GM23248 (cell line): Measurements from ENCODE around the gene AKAP13. TPM values are rescaled to one million over a fixed set of nuclear protein-coding genes. Genes with fewer than 3 reads are reported as not detected.
A peak's percentile ranks its signal among the peaks of the same experiment; 100 is the strongest.

ENCODE experiments used
- DNase-seq: peaks from one replicate; pipeline ENCODE4 v3.0.0-alpha.2; 2015
- H2AFZ ChIP-seq: fragments of 200-600 bp; sonication (generic); 2 replicates; pipeline ENCODE4 v1.6.1; 2016; ENCODE audit warnings: antibody characterized with exemption
- H3F3A ChIP-seq: fragments of 200-600 bp; sonication (generic); 2 replicates; pipeline ENCODE4 v1.6.1; 2016; ENCODE audit warnings: mild to moderate bottlenecking, antibody characterized with exemption, mixed run types; ENCODE audit not compliant: insufficient read depth
- H3K27ac ChIP-seq: fragments of 200-600 bp; sonication (generic); 2 replicates; pipeline ENCODE4 v1.5.1; 2016; ENCODE audit warnings: mild to moderate bottlenecking
- H3K27me3 ChIP-seq: fragments of 200-600 bp; sonication (generic); replicated peaks from 2 replicates; pipeline ENCODE4 v1.6.1; 2016; ENCODE audit warnings: mild to moderate bottlenecking; ENCODE audit not compliant: insufficient read depth
- H3K36me3 ChIP-seq: fragments of 200-600 bp; sonication (generic); 2 replicates; pipeline ENCODE4 v1.6.1; 2016; ENCODE audit warnings: low read depth, mild to moderate bottlenecking
- H3K4me1 ChIP-seq: fragments of 200-600 bp; sonication (generic); 2 replicates; pipeline ENCODE4 v1.6.1; 2016; ENCODE audit warnings: mild to moderate bottlenecking; ENCODE audit not compliant: insufficient read depth
- H3K4me2 ChIP-seq: fragments of 200-600 bp; sonication (generic); one replicate; pipeline ENCODE4 v1.6.1; 2016; ENCODE audit warnings: mild to moderate bottlenecking; ENCODE audit not compliant: unreplicated experiment
- H3K4me3 ChIP-seq: fragments of 200-600 bp; sonication (generic); 2 replicates; pipeline ENCODE4 v1.5.1; 2016; ENCODE audit warnings: mild to moderate bottlenecking
- H3K79me2 ChIP-seq: fragments of 200-600 bp; sonication (generic); 2 replicates; pipeline ENCODE4 v1.6.1; 2016; ENCODE audit warnings: mild to moderate bottlenecking; ENCODE audit not compliant: insufficient read depth
- H3K9ac ChIP-seq: fragments of 200-600 bp; sonication (generic); 2 replicates; pipeline ENCODE4 v1.6.1; 2016; ENCODE audit warnings: mild to moderate bottlenecking
- H3K9me2 ChIP-seq: fragments of 200-600 bp; sonication (generic); 2 replicates; pipeline ENCODE4 v1.6.1; 2016; ENCODE audit warnings: mixed run types, mild to moderate bottlenecking, moderate library complexity; ENCODE audit not compliant: insufficient read depth
- H3K9me3 ChIP-seq: fragments of 200-600 bp; sonication (generic); one replicate; pipeline ENCODE4 v1.6.1; 2017; ENCODE audit warnings: low read depth
- H4K20me1 ChIP-seq: fragments of 200-600 bp; sonication (generic); 2 replicates; pipeline ENCODE4 v1.6.0; 2016; ENCODE audit not compliant: insufficient read depth
- EZH2 ChIP-seq: fragments of 200-600 bp; sonication (generic); IDR thresholded peaks from 2 replicates; pipeline ENCODE4 v1.6.1; 2018; ENCODE audit warnings: antibody characterized with exemption, mild to moderate bottlenecking; ENCODE audit not compliant: insufficient read depth, poor library complexity, severe bottlenecking
- EZH2phosphoT487 ChIP-seq: fragments of 200-600 bp; sonication (generic); IDR thresholded peaks from 2 replicates; pipeline ENCODE4 v1.6.1; 2018; ENCODE audit warnings: antibody characterized with exemption, moderate library complexity, mild to moderate bottlenecking, low read depth; ENCODE audit not compliant: insufficient read depth
- WGBS, 2 experiments: methylation state at CpG; one replicate each; pipeline ENCODE4 v1.1.6; 2015 to 2017; ENCODE audit warnings: low lambda C conversion rate in 2 of 2, low coverage in 1 of 2; ENCODE audit errors: missing lambda C conversion rate in 2 of 2; 5-methylcytosine and 5-hydroxymethylcytosine counted together
- in situ Hi-C: fragments of 300-500 bp; cut with MboI; formaldehyde crosslinking; loops from 2 replicates; pipeline ENCODE4 v1.15.0; 2020
- polyA plus RNA-seq: library from polyadenylated mRNA; unstranded; fragments of >200 nt; fragmentation: Nextera tagmentation; extraction: Ambion mirVana; gene quantifications from 2 replicates; pipeline ENCODE4 v1.2.1, GENCODE V29; 2016
- total RNA-seq: library from RNA; depleted of rRNA; stranded (reverse); fragments of >200 nt; shearing (Covaris generic); gene quantifications from 2 replicates; pipeline ENCODE4 v1.2.3, GENCODE V29; 2014

The AKAP13 gene
- total and polyA plus RNA-seq, 2 experiments from 2014 or later = 26.5 to 27.7 TPM

- Histone ChIP-seq H3K36me3 (no peaks in the 10 kb centered on the region), H3K9me2 (no peaks in the 10 kb centered on the region), H3K79me2 (no peaks in the 10 kb centered on the region), H3K27ac (no peak overlapping the region), H3K9ac (no peak overlapping the region), H3K27me3 (no peaks in the 10 kb centered on the region), H3K4me2 (no peak overlapping the region), H3K4me3 (no peak overlapping the region), H2AFZ (no peak overlapping the region), H3K9me3 (no peaks in the 10 kb centered on the region), H4K20me1 (no peaks in the 10 kb centered on the region), H3K4me1 (peaks cover 22% of the 10 kb centered on the region), H3F3A (peaks cover 10% of the 10 kb centered on the region; the same call in 1 of the 2 replicates)
- no peak for DNase-seq
- TF ChIP-seq EZH2 (no peak), EZH2phosphoT487 (no peak)
- WGBS, 2 experiments = 91 to 100% methylated on average over 1 of the region's 1 CpG
- in situ Hi-C loops = no loop called here
These were observed 372.9 kb downstream of the AKAP13 start for GRCh38 chr15:85753261-85753660.

- no peak for TF ChIP-seq EZH2
- TF ChIP-seq EZH2phosphoT487 = no peak
- 92 to 95% methylated on average over 10 of the region's 10 CpGs for WGBS, 2 experiments
- Histone ChIP-seq H3K79me2 (no peaks in the 10 kb centered on the region), H3F3A (peaks cover 5% of the 10 kb centered on the region; the same call in 1 of the 2 replicates), H3K9ac (no peak overlapping the region), H4K20me1 (no peaks in the 10 kb centered on the region), H3K4me1 (peaks cover 22% of the 10 kb centered on the region), H3K27me3 (no peaks in the 10 kb centered on the region), H2AFZ (no peak overlapping the region), H3K36me3 (no peaks in the 10 kb centered on the region), H3K27ac (no peak overlapping the region), H3K4me3 (no peak overlapping the region), H3K9me3 (no peaks in the 10 kb centered on the region), H3K9me2 (no peaks in the 10 kb centered on the region), H3K4me2 (no peak overlapping the region)
- in situ Hi-C loops = no loop called here
- DNase-seq = no peak
These were observed 373.5 kb downstream of the AKAP13 start for GRCh38 chr15:85753791-85754452.

- Histone ChIP-seq H3K9ac (no peak overlapping the region), H2AFZ (no peak overlapping the region), H3F3A (no peaks in the 10 kb centered on the region), H3K9me2 (no peaks in the 10 kb centered on the region), H3K9me3 (no peaks in the 10 kb centered on the region), H4K20me1 (no peaks in the 10 kb centered on the region), H3K36me3 (no peaks in the 10 kb centered on the region), H3K27me3 (no peaks in the 10 kb centered on the region), H3K4me3 (no peak overlapping the region), H3K4me1 (peaks cover 12% of the 10 kb centered on the region), H3K79me2 (no peaks in the 10 kb centered on the region), H3K4me2 (no peak overlapping the region), H3K27ac (no peak overlapping the region)
- peak; percentile 9 for DNase-seq
- TF ChIP-seq EZH2phosphoT487 (no peak), EZH2 (no peak)
- in situ Hi-C loops = no loop called here
- WGBS, 2 experiments = 50% methylated on average over 7 of the region's 7 CpGs
These were observed 374.6 kb downstream of the AKAP13 start for GRCh38 chr15:85754989-85755388.

- in situ Hi-C loops = no loop called here
These were observed 375.1 kb downstream of the AKAP13 start for GRCh38 chr15:85755471-85755870.

More at GRCh38 chr15:85755471-85755870, 375.1 kb downstream of the AKAP13 start:
- no peak for DNase-seq
- no peaks in the 10 kb centered on the region for H3K27me3 ChIP-seq
- 95 to 97% methylated on average over 11 of the region's 11 CpGs for WGBS, 2 experiments
- H3K27ac ChIP-seq = no peak overlapping the region
- no peak overlapping the region for H3K4me3 ChIP-seq
- no peak for TF ChIP-seq EZH2phosphoT487
- TF ChIP-seq EZH2 = no peak
- H2AFZ ChIP-seq = no peak overlapping the region
- H3K79me2 ChIP-seq = no peaks in the 10 kb centered on the region
- no peaks in the 10 kb centered on the region for H3K9me2 ChIP-seq
- H3K4me1 ChIP-seq = peaks cover 7% of the 10 kb centered on the region
- no peaks in the 10 kb centered on the region for H3K36me3 ChIP-seq
- H3K9me3 ChIP-seq = no peaks in the 10 kb centered on the region
- no peaks in the 10 kb centered on the region for H3F3A ChIP-seq
- no peaks in the 10 kb centered on the region for H4K20me1 ChIP-seq
- H3K4me2 ChIP-seq = no peak overlapping the region
- no peak overlapping the region for H3K9ac ChIP-seq
